ENCODE results near the gene IL9R. TPM values are rescaled to one million over a fixed set of nuclear protein-coding genes. Genes with fewer than 3 reads are reported as not detected.
"Not testable (repeated sequence)": the region's sequence is repeated elsewhere in the genome, so short reads cannot be mapped to it uniquely, and the experiment has no call there.

The IL9R gene
- polyA plus RNA-seq, 1 donor, result 0.32 TPM

GRCh38 chrX:156030474-156030873 is 33.0 kb downstream of the IL9R start:
- not testable (repeated sequence) for DNase-seq

Other genes starting within 250 kb of the IL9R start
- gene VAMP7, start 116.4 kb upstream of the IL9R start, polyA plus RNA-seq (ENCODE audit: insufficient read length), result 21.3 TPM